ENCODE measurements around the gene NCKAP1.

The NCKAP1 gene

DNA sequence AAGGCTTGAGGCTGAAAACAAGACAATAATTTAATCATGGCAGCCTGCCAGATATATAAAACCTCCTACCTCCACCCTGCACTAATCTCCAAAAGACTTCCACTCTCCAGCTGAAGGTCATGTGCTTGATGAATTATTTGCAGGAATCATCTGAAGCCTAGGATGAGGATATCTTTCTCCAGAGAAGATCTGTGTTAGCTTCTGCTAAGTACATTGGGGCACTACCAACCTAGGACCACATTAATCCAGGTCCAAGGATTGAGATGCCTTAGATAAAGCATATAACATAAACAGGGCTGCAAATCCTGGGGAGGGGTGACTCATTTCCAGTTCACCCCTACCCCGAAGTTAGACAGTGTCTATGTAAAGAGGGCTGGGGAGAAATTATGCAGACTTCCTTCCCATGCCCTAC, 91.3 kb downstream of the NCKAP1 start:
- DNase-seq, result no peak

DNA sequence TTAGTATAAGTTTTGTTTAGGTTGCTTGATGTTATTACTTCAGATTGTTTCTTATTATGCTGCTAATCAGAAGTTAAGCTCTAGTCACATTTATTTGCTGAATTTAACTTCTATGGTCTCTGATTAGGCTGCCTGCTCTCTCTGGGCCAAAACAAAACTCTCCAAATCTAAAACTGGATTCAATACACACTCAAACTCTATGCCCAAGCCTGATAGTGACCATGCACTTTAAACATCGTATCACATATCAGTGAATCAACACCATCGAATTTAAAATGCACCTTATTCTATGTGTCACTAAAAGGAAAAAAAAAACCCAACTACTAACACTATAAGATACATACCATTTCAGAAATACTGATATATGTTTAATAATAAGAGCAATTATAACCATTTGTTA, 94.9 kb downstream of the NCKAP1 start:
- DNase-seq, result no peak

DNA sequence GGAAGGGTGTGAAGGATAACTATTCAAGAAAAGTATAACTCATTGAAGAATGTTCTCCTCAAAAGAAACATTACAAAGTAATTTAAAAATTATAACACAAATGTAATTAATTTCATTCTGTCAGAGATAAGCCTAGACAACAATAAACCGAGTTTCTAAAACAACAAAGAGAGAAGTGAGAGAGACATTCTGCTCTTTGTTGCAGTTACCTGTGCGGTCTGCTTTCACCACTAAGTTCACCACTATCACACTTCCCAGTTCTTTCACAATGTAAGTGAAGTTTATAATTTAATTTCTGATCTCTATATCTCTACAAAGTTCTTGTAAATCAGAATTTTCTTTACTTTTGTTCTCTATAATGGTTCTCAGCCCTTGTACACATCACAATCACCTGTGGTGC, 95.5 kb downstream of the NCKAP1 start:
- no peak for DNase-seq

DNA sequence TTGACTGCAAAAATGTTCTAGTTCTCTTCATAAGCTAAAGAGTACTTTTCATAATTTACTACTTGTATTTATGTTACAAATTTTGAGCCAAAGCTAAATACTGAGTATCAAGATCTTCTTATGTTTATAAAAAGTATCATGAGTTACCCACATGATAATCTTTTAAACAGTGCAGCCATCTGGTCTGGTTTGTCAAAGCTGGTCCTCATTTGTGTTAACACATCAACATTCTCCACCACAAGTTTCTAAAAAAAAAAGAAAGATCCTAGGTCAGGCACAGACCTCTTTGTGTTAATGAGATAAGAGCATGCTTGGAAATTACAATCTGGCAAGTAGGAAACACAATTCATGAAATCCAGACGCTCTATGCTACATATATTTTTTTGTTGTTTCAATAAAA, 96.3 kb downstream of the NCKAP1 start:
- no peak for DNase-seq

- no peak for DNase-seq
Observed at GRCh38 chr2:182941121-182941722, 97.0 kb downstream of the NCKAP1 start.

- no peak for DNase-seq
Observed at GRCh38 chr2:182937870-182938269, 100.4 kb downstream of the NCKAP1 start.

DNA sequence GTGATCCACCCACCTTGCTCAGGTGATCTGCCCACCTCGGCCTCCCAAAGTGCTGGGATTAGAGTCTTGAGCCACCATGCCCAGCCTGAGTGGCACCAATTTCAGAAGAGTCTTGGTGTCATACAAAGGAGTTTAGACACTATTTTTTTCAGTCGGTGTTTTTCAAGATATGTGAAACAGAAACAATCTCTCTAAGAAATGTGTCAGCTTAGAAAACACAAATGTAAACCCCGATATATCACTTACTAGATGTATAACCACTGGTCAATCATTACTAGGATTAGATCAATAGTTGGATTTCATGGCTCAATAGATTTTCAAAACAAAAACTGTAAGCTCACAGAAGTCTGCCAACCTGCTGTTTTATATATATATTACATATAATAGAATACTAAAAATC, 104.6 kb downstream of the NCKAP1 start:
- DNase-seq, result no peak

DNA sequence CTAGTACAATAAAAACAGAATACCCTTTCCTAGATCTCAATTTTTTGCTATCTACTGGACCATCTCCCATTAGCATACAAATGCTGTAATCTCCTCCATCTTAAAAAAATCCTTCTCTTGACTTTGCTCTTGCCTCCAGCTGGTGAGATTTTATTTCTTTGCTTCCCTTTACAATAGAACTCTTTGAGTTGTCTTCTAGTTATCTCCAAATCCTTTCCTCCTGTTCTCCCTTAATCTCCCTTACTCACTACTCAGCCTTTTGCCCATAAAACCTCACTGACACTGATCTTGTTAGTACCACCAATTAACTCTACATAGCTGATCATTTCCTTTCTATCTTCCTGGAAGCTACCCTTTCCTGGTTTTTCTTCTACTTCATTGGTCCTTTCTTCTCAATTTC, 108.3 kb downstream of the NCKAP1 start:
- no peak for DNase-seq

- no peak for DNase-seq
Observed at GRCh38 chr2:182924306-182924705, 114.0 kb downstream of the NCKAP1 start.

DNA sequence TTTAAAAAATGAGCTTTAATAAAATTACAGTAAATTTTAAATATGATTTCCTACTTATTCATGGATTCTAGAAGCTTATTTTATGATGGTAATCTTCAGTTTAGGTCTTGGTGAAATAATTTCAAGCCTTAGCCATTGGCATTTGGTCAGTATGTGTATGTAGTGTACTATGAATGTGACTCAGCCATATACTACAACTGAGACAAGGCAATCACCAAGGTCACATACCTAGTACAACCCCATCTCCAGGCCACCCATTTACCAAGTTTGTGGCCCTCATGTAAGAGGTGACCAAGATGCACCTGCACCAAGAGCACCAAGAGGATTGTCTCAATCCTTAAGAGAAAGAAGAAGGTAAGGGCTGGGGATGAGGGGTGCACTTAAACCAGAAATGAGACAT, 117.0 kb downstream of the NCKAP1 start:
- no peak for DNase-seq

DNA sequence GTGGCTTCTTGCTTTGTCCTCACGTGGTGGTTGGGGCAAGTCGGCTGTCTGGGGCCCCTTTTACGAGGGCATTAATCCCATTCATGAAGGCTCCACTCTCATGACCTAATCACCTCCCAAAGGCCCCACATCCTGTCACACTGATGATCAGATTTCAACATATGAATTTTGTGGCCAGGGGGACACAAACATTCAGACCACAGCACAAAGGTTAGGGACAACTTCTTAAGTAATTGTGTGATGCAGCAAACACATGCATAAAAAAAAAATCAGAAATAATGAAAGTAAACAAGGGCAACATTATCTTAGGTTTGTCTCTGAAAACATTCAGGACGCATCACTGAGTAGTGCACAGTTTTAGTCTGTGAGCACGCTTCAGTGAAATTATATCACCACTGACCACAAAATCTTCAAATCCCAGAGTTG, 117.6 kb downstream of the NCKAP1 start:
- no peak for DNase-seq

DNA sequence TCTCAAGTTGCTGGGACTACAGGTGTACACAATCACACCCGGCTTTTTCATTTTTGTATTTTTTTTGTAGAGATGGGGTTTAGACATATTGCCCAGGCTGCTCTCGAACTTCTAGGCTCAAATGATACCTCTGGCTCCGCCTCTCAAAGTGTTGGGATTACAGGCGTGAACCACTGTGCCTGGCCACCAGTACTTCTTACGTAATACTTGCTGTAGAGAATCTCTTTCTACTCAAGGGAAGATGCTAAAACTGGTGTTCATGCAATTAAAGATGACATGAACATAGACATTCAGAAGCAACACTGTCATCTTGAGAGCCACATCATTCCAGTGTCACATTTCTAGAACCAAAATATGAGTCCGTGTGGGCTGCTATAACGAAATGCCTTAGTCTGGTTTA, 118.2 kb downstream of the NCKAP1 start:
- no peak for DNase-seq

DNA sequence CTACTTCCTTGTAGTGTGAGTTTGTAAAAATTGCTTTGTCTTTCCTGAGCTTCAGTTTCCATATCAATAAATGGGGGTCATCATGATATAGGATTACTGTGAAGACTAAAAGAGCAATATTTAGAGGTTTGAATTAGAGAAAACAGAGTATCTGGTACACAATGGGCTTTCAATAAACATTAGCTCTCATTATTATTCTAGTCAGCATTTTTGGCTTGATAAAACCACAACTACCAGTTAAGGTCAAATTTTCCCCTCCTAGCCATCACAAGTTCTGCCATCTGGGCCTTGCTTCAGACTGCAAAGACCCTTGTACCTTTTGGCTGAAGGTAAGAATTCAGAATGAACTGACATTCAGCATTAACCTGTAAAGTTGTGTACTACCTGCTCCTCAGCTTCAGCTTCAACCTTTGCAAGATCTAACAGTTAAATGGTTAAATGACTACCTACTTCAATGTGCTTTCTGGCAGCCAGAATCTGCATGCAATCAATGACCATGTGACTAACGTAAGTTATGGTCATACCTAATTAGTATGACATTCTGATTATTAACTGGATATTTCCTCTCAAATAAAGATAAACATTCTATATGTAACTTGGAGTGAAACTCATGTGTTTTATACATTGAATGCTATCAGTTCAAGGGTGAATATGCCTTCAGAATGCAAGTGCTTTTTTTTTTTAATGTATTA, 119.2 kb downstream of the NCKAP1 start:
- DNase-seq, result no peak

GRCh38 chr2:182917924-182918323, 120.3 kb downstream of the NCKAP1 start:
- no peak for DNase-seq

DNA sequence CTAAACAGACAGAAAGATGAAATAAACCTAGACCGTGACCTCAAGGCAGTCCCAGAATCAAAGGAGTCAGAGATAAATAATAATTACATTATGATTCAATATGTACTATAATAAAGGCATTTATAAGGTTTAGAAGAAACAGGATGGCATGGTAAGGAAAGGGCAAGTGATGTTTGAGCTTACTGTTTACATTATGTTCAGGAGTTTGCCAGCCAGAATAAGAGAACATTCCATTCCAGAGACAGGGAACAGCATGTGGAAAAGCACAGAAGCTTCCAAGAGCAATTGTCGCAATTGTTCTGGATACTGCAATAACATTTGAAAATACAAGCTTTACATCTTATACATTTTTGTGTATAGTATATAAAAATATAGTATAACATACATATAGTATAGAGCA, 121.8 kb downstream of the NCKAP1 start:
- DNase-seq, result no peak

DNA sequence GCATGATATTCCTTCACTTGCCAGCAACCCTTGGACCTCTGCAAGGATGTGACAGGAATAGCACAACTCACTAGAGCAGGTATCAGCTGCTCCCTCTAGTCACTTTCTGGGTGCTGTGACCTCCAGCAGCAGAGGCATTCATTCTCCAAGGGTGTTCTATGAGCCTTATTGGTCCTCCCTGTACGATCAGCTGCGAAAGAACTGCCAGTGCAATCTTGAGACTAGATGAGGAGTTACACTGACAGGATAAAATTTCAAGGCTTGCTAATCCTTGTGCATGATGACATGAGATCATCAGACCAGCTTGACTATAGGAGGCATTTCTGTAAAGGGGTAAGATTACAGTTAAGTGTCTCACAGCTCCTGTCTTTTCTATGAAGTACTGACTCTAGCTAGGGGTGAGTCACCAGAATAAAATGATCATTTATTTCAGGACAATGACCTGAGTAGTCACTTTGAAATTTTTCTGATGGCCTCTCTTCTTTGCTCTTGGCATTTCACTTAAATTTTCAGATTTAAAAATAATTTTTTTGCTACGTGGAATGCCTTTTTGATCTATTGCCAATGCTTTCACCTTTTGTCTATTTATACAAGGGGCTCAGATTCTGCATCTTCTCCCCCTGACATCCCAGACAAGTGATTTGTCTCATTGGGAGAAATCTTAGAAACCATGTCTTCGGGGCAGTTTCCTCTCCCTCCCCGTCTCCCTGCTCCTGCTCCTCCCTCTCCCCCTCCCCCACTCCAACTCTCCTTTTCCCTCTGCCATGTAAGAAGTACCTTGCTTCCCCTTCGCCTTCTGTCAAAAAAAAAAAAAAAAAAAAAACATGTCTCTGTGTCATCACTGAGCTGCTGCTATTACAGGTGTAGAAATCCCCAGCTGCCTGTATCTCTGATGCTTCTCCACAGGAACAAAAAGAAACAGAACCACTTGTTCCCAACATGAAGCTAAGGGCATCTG, 122.6 kb downstream of the NCKAP1 start:
- DNase-seq, result no peak

- DNase-seq, result no peak
Observed at GRCh38 chr2:182914852-182915251, 123.4 kb downstream of the NCKAP1 start.

DNA sequence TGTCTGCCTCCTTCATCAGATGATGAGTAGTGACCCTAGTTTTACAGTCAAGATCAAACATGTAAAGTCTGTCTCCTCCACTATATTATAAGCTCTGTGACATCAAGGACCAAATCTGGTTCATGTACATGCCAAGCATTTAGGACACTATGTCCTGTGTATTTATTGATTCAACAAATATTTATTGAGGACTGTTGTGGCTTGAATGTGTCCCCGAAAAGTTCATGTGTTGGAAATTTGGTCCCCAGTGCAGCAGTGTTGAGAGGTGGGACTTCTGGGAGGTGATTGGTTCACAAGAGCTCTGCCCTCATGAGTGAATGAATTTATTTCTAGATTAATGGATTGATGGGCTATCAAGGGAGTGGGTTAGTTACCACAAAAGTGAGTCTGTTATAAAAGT, 125.2 kb downstream of the NCKAP1 start:
- DNase-seq, result no peak

GRCh38 chr2:182912518-182912915, 125.7 kb downstream of the NCKAP1 start:
- DNase-seq, result no peak

- no peak for DNase-seq
Observed at GRCh38 chr2:182911813-182912517, 126.3 kb downstream of the NCKAP1 start.

GRCh38 chr2:182910965-182911364, 127.3 kb downstream of the NCKAP1 start:
- DNase-seq, result no peak

DNA sequence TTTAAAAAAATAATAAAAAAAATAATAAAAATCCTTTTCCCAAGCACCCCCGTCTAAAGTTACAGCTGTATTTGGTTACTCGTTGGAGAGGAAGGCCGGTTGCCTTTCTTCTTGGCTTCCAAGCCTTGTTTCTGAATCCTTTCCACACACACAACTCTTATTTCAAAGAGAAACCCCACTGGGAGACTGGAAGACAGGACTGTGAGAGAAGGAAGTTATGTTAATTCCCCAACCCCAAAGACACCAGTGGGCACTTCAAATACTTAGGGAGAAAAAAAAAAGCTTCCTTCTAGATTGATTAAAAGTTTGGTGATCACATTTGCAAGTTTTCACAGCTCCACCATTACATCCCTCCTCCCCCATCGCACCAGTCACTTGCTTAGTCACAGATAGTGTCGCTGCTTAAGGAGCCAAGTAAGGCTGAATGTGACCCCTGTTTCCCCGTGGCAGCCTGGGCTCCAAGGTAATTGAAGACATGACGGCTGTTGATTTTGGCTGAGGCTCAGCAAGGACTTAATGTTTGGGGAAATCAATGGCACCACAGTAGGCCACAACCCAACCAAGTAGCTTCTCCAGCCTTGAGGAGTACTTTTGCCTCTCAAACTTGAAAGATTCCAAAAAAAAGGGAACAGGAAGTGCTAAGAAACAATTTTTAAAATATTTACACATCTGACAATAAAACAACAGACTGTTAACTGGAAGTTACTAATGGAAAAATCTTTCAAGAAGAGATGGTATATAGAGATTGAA, 131.0 kb downstream of the NCKAP1 start:
- no peak for DNase-seq
